GM23338 (cell line): ENCODE results near the gene CABCOCO1. TPM values are rescaled to one million over a fixed set of nuclear protein-coding genes. Genes with fewer than 3 reads are reported as not detected.

Experiments
- ATAC-seq: fragments of 200-7000 bp; cut with Tn5 transposase; 3 replicates; pipeline ENCODE4 v1.9.1; 2020
- DNase-seq: peaks from one replicate; pipeline ENCODE4 v3.0.0-alpha.2; 2015; ENCODE audit warnings: low spot score
- H2AFZ ChIP-seq: fragments of 200-600 bp; sonication (generic); 2 replicates; pipeline ENCODE4 v1.8.0; 2016; ENCODE audit warnings: antibody characterized with exemption, mild to moderate bottlenecking, moderate library complexity
- H3F3A ChIP-seq: fragments of 200-600 bp; sonication (generic); replicated peaks from 2 replicates; pipeline ENCODE4 v1.8.0; 2017; ENCODE audit warnings: antibody characterized with exemption, mixed run types, low read depth
- H3K27ac ChIP-seq: fragments of 200-600 bp; sonication (generic); 2 replicates; pipeline ENCODE4 v1.6.1; 2016; ENCODE audit warnings: low read depth
- H3K27me3 ChIP-seq: fragments of 200-600 bp; sonication (generic); 2 replicates; pipeline ENCODE4 v1.8.0; 2016; ENCODE audit warnings: mild to moderate bottlenecking, mixed run types, moderate library complexity; ENCODE audit not compliant: insufficient read depth
- H3K36me3 ChIP-seq: fragments of 200-600 bp; sonication (generic); 2 replicates; pipeline ENCODE4 v1.8.0; 2016; ENCODE audit warnings: mild to moderate bottlenecking; ENCODE audit not compliant: insufficient read depth
- H3K4me1 ChIP-seq: fragments of 200-600 bp; sonication (generic); 2 replicates; pipeline ENCODE4 v1.8.0; 2016; ENCODE audit warnings: mild to moderate bottlenecking, moderate library complexity; ENCODE audit not compliant: insufficient read depth
- H3K4me2 ChIP-seq: fragments of 200-600 bp; sonication (generic); 2 replicates; pipeline ENCODE4 v1.7.1; 2017; ENCODE audit warnings: mixed run types
- H3K4me3 ChIP-seq: fragments of 200-600 bp; sonication (generic); 2 replicates; pipeline ENCODE4 v1.6.1; 2016; ENCODE audit warnings: mixed run types
- H3K79me2 ChIP-seq: fragments of 200-600 bp; sonication (generic); replicated peaks from 2 replicates; pipeline ENCODE4 v1.8.0; 2017; ENCODE audit warnings: mild to moderate bottlenecking; ENCODE audit not compliant: insufficient read depth
- H3K9me2 ChIP-seq: fragments of 200-600 bp; sonication (generic); 2 replicates; pipeline ENCODE4 v1.8.0; 2017; ENCODE audit not compliant: insufficient read depth
- H4K20me1 ChIP-seq: fragments of 200-600 bp; sonication (generic); replicated peaks from 2 replicates; pipeline ENCODE4 v1.8.0; 2017; ENCODE audit warnings: mild to moderate bottlenecking; ENCODE audit not compliant: insufficient read depth
- H3K27ac Mint-ChIP-seq: 2 replicates; pipeline ENCODE4 v1.8.0; 2020; ENCODE audit warnings: inconsistent platforms, mild to moderate bottlenecking, moderate library complexity, mixed read lengths
- H3K27me3 Mint-ChIP-seq: 3 replicates; pipeline ENCODE4 v1.8.0; 2022; ENCODE audit warnings: low read depth, mild to moderate bottlenecking, moderate library complexity, mixed read lengths, inconsistent platforms; ENCODE audit not compliant: insufficient read depth, poor library complexity
- H3K36me3 Mint-ChIP-seq: 3 replicates; pipeline ENCODE4 v1.8.0; 2021; ENCODE audit warnings: low read depth, mild to moderate bottlenecking, inconsistent platforms, moderate library complexity, mixed read lengths
- H3K4me1 Mint-ChIP-seq: 3 replicates; pipeline ENCODE4 v1.8.0; 2020; ENCODE audit warnings: mild to moderate bottlenecking, inconsistent platforms, mixed read lengths
- H3K4me3 Mint-ChIP-seq: 3 replicates; pipeline ENCODE4 v1.8.0; 2021; ENCODE audit warnings: moderate library complexity, mild to moderate bottlenecking, inconsistent platforms, mixed read lengths
- H3K9me3 Mint-ChIP-seq: 3 replicates; pipeline ENCODE4 v1.8.0; 2020; ENCODE audit warnings: moderate library complexity, mild to moderate bottlenecking, inconsistent platforms, mixed read lengths
- CREB1 ChIP-seq: fragments of 250-450 bp; sonication (Bioruptor Pico); IDR thresholded peaks from 2 replicates; pipeline ENCODE4 v1.5.0; 2020; ENCODE audit warnings: low read depth, mild to moderate bottlenecking, moderate library complexity
- EZH2 ChIP-seq: fragments of 200-600 bp; sonication (generic); IDR thresholded peaks from one replicate; pipeline ENCODE4 v1.8.0; 2017; ENCODE audit warnings: antibody characterized with exemption, mild to moderate bottlenecking, low read depth; ENCODE audit not compliant: unreplicated experiment
- EZH2phosphoT487 ChIP-seq: fragments of 200-600 bp; sonication (generic); IDR thresholded peaks from one replicate; pipeline ENCODE4 v1.8.1; 2018; ENCODE audit warnings: antibody characterized with exemption; ENCODE audit not compliant: unreplicated experiment
- JUNB ChIP-seq: IDR thresholded peaks from one replicate; pipeline ENCODE4 v1.6.1; 2016; ENCODE audit warnings: antibody characterized with exemption; ENCODE audit not compliant: unreplicated experiment
- NANOG ChIP-seq: IDR thresholded peaks from 2 replicates; pipeline ENCODE4 v1.6.1; 2016; ENCODE audit warnings: antibody characterized with exemption, borderline replicate concordance
- POLR2AphosphoS5 ChIP-seq: IDR thresholded peaks from 2 replicates; pipeline ENCODE4 v1.6.1; 2016; ENCODE audit warnings: antibody characterized with exemption, low read depth
- STAT1 ChIP-seq: IDR thresholded peaks from one replicate; pipeline ENCODE4 v1.6.1; 2016; ENCODE audit warnings: antibody characterized with exemption; ENCODE audit not compliant: unreplicated experiment
- ZNF114 ChIP-seq: fragments of 250-450 bp; sonication (Bioruptor Pico); IDR thresholded peaks from 2 replicates; pipeline ENCODE4 v1.5.0; 2020; ENCODE audit warnings: mild to moderate bottlenecking, moderate library complexity
- ZNF331 ChIP-seq: fragments of 250-450 bp; sonication (Bioruptor Pico); IDR thresholded peaks from 2 replicates; pipeline ENCODE4 v1.5.0; 2020; ENCODE audit warnings: low read depth, mild to moderate bottlenecking, moderate library complexity
- polyA plus RNA-seq: library from polyadenylated mRNA; unstranded; fragments of >200 nt; fragmentation: Nextera tagmentation; extraction: Ambion mirVana; gene quantifications from 2 replicates; pipeline ENCODE4 v1.2.1, GENCODE V29; 2016
- total RNA-seq: library from RNA; depleted of rRNA; stranded (reverse); fragments of >200 nt; shearing (Covaris generic); gene quantifications from 2 replicates; pipeline ENCODE4 v1.2.3, GENCODE V29; 2014
- TF ChIP-seq, protein P1 (sequence below): IDR thresholded peaks from 2 replicates; pipeline ENCODE4 v1.6.1; 2016; ENCODE audit warnings: antibody characterized with exemption
- TF ChIP-seq, protein P2 (sequence below): fragments of 250-450 bp; sonication (Bioruptor Pico); IDR thresholded peaks from 2 replicates; pipeline ENCODE4 v1.5.0; 2020; ENCODE audit warnings: mild to moderate bottlenecking, moderate library complexity

The CABCOCO1 gene
- total and polyA plus RNA-seq, 2 experiments from 2014 or later = not detected

DNA sequence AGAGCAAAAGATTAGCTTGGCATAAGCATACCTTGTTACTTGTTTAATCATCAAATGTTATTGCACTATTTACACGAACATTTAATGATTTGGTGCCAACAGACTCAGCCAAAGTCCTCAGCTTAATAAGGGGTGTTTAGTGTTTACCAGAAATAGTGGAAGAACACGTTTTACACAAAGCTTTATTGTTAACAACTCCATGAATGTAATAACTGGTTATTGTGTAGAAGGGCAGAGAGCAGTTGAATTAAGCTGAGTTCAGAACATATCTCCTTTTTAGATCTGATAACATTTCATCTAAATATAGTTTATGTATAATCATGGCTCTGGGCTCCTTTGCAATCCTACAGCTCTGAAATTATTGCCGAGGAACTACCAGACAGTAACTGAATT, 99.1 kb downstream of the CABCOCO1 start:
- Histone ChIP-seq H3K9me2 (no peaks in the 10 kb centered on the region), H4K20me1 (no peaks in the 10 kb centered on the region), H2AFZ (no peak overlapping the region), H3K4me3 (no peak overlapping the region), H3F3A (no peaks in the 10 kb centered on the region), H3K4me2 (no peak overlapping the region), H3K27ac (no peak overlapping the region), H3K36me3 (no peaks in the 10 kb centered on the region), H3K79me2 (no peaks in the 10 kb centered on the region), H3K4me1 (peaks cover 12% of the 10 kb centered on the region), H3K27me3 (no peaks in the 10 kb centered on the region)
- TF ChIP-seq EZH2phosphoT487 = no peak
- no peak for TF ChIP-seq POLR2AphosphoS5
- no peak for TF ChIP-seq CREB1 (CRISPR knock-in tag)
- TF ChIP-seq, protein P1, sequence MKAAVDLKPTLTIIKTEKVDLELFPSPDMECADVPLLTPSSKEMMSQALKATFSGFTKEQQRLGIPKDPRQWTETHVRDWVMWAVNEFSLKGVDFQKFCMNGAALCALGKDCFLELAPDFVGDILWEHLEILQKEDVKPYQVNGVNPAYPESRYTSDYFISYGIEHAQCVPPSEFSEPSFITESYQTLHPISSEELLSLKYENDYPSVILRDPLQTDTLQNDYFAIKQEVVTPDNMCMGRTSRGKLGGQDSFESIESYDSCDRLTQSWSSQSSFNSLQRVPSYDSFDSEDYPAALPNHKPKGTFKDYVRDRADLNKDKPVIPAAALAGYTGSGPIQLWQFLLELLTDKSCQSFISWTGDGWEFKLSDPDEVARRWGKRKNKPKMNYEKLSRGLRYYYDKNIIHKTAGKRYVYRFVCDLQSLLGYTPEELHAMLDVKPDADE = no peak
- TF ChIP-seq STAT1 = no peak
- Mint-ChIP-seq H3K4me1 (peaks cover 20% of the 10 kb centered on the region), H3K27ac (no peak overlapping the region), H3K9me3 (no peaks in the 10 kb centered on the region), H3K4me3 (no peak overlapping the region), H3K27me3 (no peaks in the 10 kb centered on the region), H3K36me3 (no peaks in the 10 kb centered on the region)
- DNase-seq = no peak
- ATAC-seq = no peak

DNA sequence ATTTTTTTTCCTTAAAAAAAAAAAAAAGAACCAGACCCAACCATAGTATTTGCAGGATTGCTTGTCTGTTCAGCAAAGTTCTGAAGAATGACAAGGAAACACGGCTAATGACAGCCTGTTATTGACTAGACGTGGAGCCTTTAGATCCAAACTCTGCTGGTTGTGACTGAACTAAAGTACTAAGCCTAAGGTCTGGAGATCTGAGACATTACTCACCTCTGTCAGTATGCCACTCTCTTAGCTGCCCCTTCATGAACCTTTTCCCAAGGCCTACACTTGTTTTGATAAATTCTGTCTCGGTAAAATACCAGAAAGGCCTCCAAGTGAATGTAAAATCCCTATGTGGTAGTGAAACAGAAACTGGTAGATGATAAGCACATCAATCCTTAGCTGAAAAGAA, 101.0 kb downstream of the CABCOCO1 start:
- Histone ChIP-seq H3K4me3 (no peak overlapping the region), H2AFZ (no peak overlapping the region), H4K20me1 (no peaks in the 10 kb centered on the region), H3K4me1 (peaks cover 17% of the 10 kb centered on the region), H3K4me2 (no peak overlapping the region), H3F3A (no peaks in the 10 kb centered on the region), H3K36me3 (no peaks in the 10 kb centered on the region), H3K9me2 (no peaks in the 10 kb centered on the region), H3K27me3 (no peaks in the 10 kb centered on the region), H3K79me2 (no peaks in the 10 kb centered on the region), H3K27ac (no peak overlapping the region)
- H3K27me3 Mint-ChIP-seq = no peaks in the 10 kb centered on the region
- peaks cover 12% of the 10 kb centered on the region for H3K4me1 Mint-ChIP-seq
- ATAC-seq = no peak
- H3K4me3 Mint-ChIP-seq = no peak overlapping the region
- H3K9me3 Mint-ChIP-seq = no peaks in the 10 kb centered on the region
- no peak for TF ChIP-seq JUNB
- TF ChIP-seq, protein P1 = no peak
- TF ChIP-seq, protein P2, sequence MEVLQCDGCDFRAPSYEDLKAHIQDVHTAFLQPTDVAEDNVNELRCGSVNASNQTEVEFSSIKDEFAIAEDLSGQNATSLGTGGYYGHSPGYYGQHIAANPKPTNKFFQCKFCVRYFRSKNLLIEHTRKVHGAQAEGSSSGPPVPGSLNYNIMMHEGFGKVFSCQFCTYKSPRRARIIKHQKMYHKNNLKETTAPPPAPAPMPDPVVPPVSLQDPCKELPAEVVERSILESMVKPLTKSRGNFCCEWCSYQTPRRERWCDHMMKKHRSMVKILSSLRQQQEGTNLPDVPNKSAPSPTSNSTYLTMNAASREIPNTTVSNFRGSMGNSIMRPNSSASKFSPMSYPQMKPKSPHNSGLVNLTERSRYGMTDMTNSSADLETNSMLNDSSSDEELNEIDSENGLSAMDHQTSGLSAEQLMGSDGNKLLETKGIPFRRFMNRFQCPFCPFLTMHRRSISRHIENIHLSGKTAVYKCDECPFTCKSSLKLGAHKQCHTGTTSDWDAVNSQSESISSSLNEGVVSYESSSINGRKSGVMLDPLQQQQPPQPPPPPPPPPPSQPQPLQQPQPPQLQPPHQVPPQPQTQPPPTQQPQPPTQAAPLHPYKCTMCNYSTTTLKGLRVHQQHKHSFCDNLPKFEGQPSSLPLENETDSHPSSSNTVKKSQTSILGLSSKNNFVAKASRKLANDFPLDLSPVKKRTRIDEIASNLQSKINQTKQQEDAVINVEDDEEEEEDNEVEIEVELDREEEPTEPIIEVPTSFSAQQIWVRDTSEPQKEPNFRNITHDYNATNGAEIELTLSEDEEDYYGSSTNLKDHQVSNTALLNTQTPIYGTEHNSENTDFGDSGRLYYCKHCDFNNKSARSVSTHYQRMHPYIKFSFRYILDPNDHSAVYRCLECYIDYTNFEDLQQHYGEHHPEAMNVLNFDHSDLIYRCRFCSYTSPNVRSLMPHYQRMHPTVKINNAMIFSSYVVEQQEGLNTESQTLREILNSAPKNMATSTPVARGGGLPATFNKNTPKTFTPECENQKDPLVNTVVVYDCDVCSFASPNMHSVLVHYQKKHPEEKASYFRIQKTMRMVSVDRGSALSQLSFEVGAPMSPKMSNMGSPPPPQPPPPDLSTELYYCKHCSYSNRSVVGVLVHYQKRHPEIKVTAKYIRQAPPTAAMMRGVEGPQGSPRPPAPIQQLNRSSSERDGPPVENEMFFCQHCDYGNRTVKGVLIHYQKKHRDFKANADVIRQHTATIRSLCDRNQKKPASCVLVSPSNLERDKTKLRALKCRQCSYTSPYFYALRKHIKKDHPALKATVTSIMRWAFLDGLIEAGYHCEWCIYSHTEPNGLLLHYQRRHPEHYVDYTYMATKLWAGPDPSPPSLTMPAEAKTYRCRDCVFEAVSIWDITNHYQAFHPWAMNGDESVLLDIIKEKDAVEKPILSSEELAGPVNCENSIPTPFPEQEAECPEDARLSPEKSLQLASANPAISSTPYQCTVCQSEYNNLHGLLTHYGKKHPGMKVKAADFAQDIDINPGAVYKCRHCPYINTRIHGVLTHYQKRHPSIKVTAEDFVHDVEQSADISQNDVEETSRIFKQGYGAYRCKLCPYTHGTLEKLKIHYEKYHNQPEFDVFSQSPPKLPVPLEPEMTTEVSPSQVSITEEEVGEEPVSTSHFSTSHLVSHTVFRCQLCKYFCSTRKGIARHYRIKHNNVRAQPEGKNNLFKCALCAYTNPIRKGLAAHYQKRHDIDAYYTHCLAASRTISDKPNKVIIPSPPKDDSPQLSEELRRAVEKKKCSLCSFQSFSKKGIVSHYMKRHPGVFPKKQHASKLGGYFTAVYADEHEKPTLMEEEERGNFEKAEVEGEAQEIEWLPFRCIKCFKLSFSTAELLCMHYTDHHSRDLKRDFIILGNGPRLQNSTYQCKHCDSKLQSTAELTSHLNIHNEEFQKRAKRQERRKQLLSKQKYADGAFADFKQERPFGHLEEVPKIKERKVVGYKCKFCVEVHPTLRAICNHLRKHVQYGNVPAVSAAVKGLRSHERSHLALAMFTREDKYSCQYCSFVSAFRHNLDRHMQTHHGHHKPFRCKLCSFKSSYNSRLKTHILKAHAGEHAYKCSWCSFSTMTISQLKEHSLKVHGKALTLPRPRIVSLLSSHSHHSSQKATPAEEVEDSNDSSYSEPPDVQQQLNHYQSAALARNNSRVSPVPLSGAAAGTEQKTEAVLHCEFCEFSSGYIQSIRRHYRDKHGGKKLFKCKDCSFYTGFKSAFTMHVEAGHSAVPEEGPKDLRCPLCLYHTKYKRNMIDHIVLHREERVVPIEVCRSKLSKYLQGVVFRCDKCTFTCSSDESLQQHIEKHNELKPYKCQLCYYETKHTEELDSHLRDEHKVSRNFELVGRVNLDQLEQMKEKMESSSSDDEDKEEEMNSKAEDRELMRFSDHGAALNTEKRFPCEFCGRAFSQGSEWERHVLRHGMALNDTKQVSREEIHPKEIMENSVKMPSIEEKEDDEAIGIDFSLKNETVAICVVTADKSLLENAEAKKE = no peak
- TF ChIP-seq ZNF114 (CRISPR knock-in tag) = no peak
- TF ChIP-seq STAT1 = no peak
- no peak for TF ChIP-seq NANOG
- no peak for TF ChIP-seq POLR2AphosphoS5
- no peak for TF ChIP-seq CREB1 (CRISPR knock-in tag)
- TF ChIP-seq ZNF331 (CRISPR knock-in tag) = no peak
- no peak for TF ChIP-seq EZH2phosphoT487
- no peak for TF ChIP-seq EZH2
- H3K36me3 Mint-ChIP-seq = no peaks in the 10 kb centered on the region
- no peak overlapping the region for H3K27ac Mint-ChIP-seq
- no peak for DNase-seq
